Loucy (cell line): ENCODE results near the gene RARB.

ENCODE experiments used
- EZH2phosphoT487 ChIP-seq: fragments of 200-600 bp; IDR thresholded peaks from 2 replicates; pipeline ENCODE4 v1.6.1; 2018; ENCODE audit warnings: antibody characterized with exemption, mild to moderate bottlenecking, moderate library complexity, borderline replicate concordance
- TF ChIP-seq, protein P1 (sequence below): fragments of 200-600 bp; sonication (generic); conservative IDR thresholded peaks from 2 replicates; pipeline ENCODE4 v1.5.1; 2014; ENCODE audit warnings: mild to moderate bottlenecking, antibody characterized with exemption, low read length

GRCh38 chr3:25513642-25514266 lies 85.7 kb downstream of the RARB start:
- TF ChIP-seq, protein P1, sequence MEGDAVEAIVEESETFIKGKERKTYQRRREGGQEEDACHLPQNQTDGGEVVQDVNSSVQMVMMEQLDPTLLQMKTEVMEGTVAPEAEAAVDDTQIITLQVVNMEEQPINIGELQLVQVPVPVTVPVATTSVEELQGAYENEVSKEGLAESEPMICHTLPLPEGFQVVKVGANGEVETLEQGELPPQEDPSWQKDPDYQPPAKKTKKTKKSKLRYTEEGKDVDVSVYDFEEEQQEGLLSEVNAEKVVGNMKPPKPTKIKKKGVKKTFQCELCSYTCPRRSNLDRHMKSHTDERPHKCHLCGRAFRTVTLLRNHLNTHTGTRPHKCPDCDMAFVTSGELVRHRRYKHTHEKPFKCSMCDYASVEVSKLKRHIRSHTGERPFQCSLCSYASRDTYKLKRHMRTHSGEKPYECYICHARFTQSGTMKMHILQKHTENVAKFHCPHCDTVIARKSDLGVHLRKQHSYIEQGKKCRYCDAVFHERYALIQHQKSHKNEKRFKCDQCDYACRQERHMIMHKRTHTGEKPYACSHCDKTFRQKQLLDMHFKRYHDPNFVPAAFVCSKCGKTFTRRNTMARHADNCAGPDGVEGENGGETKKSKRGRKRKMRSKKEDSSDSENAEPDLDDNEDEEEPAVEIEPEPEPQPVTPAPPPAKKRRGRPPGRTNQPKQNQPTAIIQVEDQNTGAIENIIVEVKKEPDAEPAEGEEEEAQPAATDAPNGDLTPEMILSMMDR: no peak
- no peak for TF ChIP-seq EZH2phosphoT487
